CD14-positive monocyte (primary cell): ENCODE measurements around the gene XKR7. TPM values are rescaled to one million over a fixed set of nuclear protein-coding genes. Genes with fewer than 3 reads are reported as not detected.

Experiments used
- DNase-seq, 3 donors: peaks; one replicate each; pipeline ENCODE4 v3.0.0-alpha.2; 2011 to 2022
- H2AFZ ChIP-seq: 2 replicates; pipeline ENCODE4 v1.6.0; 2012; ENCODE audit warnings: mild to moderate bottlenecking, low read depth, low read length, inconsistent platforms; ENCODE audit not compliant: insufficient read depth, poor library complexity, severe bottlenecking
- H3K27ac ChIP-seq, 2 donors: 1 replicate in 1 of 2; 2 replicates in 1 of 2; pipeline ENCODE4 v1.5.1; 2012 to 2013; ENCODE audit warnings: low read length in 2 of 2, control low read depth in 1 of 2, inconsistent platforms in 1 of 2, low read depth in 1 of 2, mild to moderate bottlenecking in 1 of 2
- H3K27me3 ChIP-seq, 2 donors: one replicate each; pipeline versions ENCODE4 v1.6.0 to v1.6.1; 2011 to 2013; ENCODE audit warnings: low read length in 2 of 2; ENCODE audit not compliant: control insufficient read depth in 2 of 2, insufficient read depth in 2 of 2
- H3K36me3 ChIP-seq, 2 donors: replicated peaks in 1 of 2; 1 replicate in 1 of 2; 2 replicates in 1 of 2; pipeline versions ENCODE4 v1.5.1 to v1.6.1; 2012 to 2013; ENCODE audit warnings: low read length in 2 of 2, control low read depth in 1 of 2, inconsistent platforms in 1 of 2, mild to moderate bottlenecking in 1 of 2; ENCODE audit not compliant: insufficient read depth in 2 of 2, control insufficient read depth in 1 of 2
- H3K4me1 ChIP-seq, 2 donors: 1 replicate in 1 of 2; 2 replicates in 1 of 2; pipeline versions ENCODE4 v1.5.1 to v1.6.1; 2012 to 2013; ENCODE audit warnings: low read length in 2 of 2, control low read depth in 1 of 2, inconsistent platforms in 1 of 2, mild to moderate bottlenecking in 1 of 2, moderate library complexity in 1 of 2; ENCODE audit not compliant: insufficient read depth in 2 of 2, control insufficient read depth in 1 of 2
- H3K4me2 ChIP-seq: replicated peaks from 2 replicates; pipeline ENCODE3; 2012; ENCODE audit warnings: low read length, moderate library complexity, mild to moderate bottlenecking; ENCODE audit not compliant: poor library complexity, severe bottlenecking; ENCODE audit errors: extremely low read depth
- H3K4me3 ChIP-seq, 3 experiments: fragments of 200-600 bp in 1 of 3; sonication (generic) in 1 of 3; replicated peaks in 1 of 3; 1 replicate in 2 of 3; 2 replicates in 1 of 3; pipeline ENCODE4 v1.5.1; 2011 to 2013; ENCODE audit warnings: low read length in 3 of 3, mild to moderate bottlenecking in 3 of 3, control low read depth in 2 of 3, low read depth in 2 of 3, inconsistent platforms in 1 of 3, moderate library complexity in 1 of 3
- H3K79me2 ChIP-seq: 2 replicates; pipeline ENCODE4 v1.6.0; 2012; ENCODE audit warnings: mild to moderate bottlenecking, control low read depth, inconsistent platforms, low read length, moderate library complexity; ENCODE audit not compliant: insufficient read depth
- H3K9ac ChIP-seq: 2 replicates; pipeline ENCODE4 v1.6.0; 2017; ENCODE audit warnings: low read length, mild to moderate bottlenecking; ENCODE audit not compliant: insufficient read depth, poor library complexity, severe bottlenecking
- H3K9me3 ChIP-seq, 2 donors: replicated peaks in 1 of 2; 1 replicate in 1 of 2; 2 replicates in 1 of 2; pipeline versions ENCODE4 v1.5.1 to v1.6.1; 2012 to 2013; ENCODE audit warnings: low read length in 2 of 2, control low read depth in 1 of 2; ENCODE audit not compliant: control insufficient read depth in 1 of 2, insufficient read depth in 1 of 2
- H4K20me1 ChIP-seq: 2 replicates; pipeline ENCODE4 v1.6.0; 2012; ENCODE audit warnings: mild to moderate bottlenecking, low read length, control low read depth, moderate library complexity; ENCODE audit not compliant: insufficient read depth
- H3K27ac Mint-ChIP-seq, 7 donors: one replicate each; pipeline ENCODE4 v1.8.0; 2020; ENCODE audit warnings: mild to moderate bottlenecking in 7 of 7, mixed read lengths in 7 of 7, moderate library complexity in 6 of 7, inconsistent platforms in 2 of 7
- H3K27me3 Mint-ChIP-seq, 3 donors: one replicate each; pipeline ENCODE4 v1.8.0; 2021 to 2022; ENCODE audit warnings: low read depth in 3 of 3, mild to moderate bottlenecking in 3 of 3, mixed read lengths in 3 of 3, moderate library complexity in 3 of 3, inconsistent platforms in 1 of 3
- H3K36me3 Mint-ChIP-seq, 2 donors: one replicate each; pipeline ENCODE4 v1.8.0; 2020; ENCODE audit warnings: mixed read lengths in 2 of 2, inconsistent platforms in 1 of 2, mild to moderate bottlenecking in 1 of 2
- H3K4me1 Mint-ChIP-seq: one replicate; pipeline ENCODE4 v1.8.0; 2020; ENCODE audit warnings: mild to moderate bottlenecking, mixed read lengths
- H3K4me3 Mint-ChIP-seq, 2 donors: one replicate each; pipeline ENCODE4 v1.8.0; 2020; ENCODE audit warnings: mild to moderate bottlenecking in 2 of 2, mixed read lengths in 2 of 2, moderate library complexity in 1 of 2
- H3K9me3 Mint-ChIP-seq, 7 donors: one replicate each; pipeline ENCODE4 v1.8.0; 2020 to 2022; ENCODE audit warnings: mixed read lengths in 7 of 7, mild to moderate bottlenecking in 6 of 7, moderate library complexity in 6 of 7, inconsistent platforms in 2 of 7
- CTCF ChIP-seq: fragments of 200-600 bp; IDR thresholded peaks from one replicate; pipeline ENCODE4 v1.8.0; 2022; ENCODE audit warnings: antibody characterized with exemption, mild to moderate bottlenecking
- WGBS: methylation state at CpG from one replicate; pipeline ENCODE4 v1.1.5; 2013; ENCODE audit warnings: missing lambda C conversion rate; ENCODE audit not compliant: insufficient coverage; 5-methylcytosine and 5-hydroxymethylcytosine counted together
- intact Hi-C, 2 donors: fragments of 100-400 bp; cut with micrococcal nuclease; formaldehyde crosslinking; loops; one replicate each; pipeline versions ENCODE4 v1.15.0 to v1.15.1; 2023
- polyA plus RNA-seq, 3 donors: library from polyadenylated mRNA; depleted of rRNA in 1 of 3; unstranded in 2 of 3; stranded (reverse) in 1 of 3; fragments of 300-500 nt in 2 of 3; fragments of >200 nt in 1 of 3; fragmentation: Illumina TruSeq in 2 of 3; gene quantifications; 1 replicate in 2 of 3; 2 replicates in 1 of 3; pipeline ENCODE4 v1.2.3, GENCODE V29; 2012 to 2021

Gene XKR7
- polyA plus RNA-seq, 3 donors = 0.02 to 0.43 TPM; not detected in 1

DNA sequence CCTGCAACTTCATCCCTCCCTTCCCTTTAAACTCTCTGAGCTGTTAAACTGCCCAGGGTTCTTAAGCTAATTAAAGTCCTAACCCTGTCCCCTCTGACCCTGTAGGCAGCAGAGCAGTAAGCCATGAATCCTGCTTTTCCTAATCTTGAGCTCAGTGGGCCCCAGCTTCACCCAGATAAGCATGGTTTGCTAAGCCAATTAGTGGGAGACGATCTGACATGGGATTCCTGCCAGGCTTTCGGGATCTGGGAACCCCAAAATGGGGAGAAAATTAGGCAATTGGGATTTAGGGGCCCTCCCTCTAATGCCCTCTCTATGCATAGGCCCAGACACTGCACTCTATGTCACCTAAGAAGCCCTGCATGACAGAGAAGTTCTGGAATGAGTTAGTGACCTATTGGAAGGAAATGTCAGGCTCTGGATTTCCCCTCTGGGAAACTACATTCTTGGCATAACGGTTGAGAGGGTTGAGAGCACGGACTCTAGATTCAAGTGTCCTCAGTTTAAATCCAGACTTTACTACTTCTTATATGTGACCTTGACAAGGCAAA lies 4.6 kb downstream of the XKR7 start:
- no peak for TF ChIP-seq CTCF
- Mint-ChIP-seq H3K4me3 (no peak overlapping the region), H3K4me1 (peaks cover 7% of the 10 kb centered on the region), H3K27me3 (peaks cover 11 to 31% (median 12%) of the 10 kb centered on the region in 3 donors), H3K36me3 (no peaks in the 10 kb centered on the region), H3K27ac (no peak overlapping the region), H3K9me3 (no peaks in the 10 kb centered on the region)
- Histone ChIP-seq H3K4me3 (no peak overlapping the region), H3K9me3 (no peaks in the 10 kb centered on the region), H3K36me3 (no peaks in the 10 kb centered on the region), H3K4me2 (no peak overlapping the region), H2AFZ (no peak overlapping the region), H3K9ac (no peak overlapping the region), H4K20me1 (no peaks in the 10 kb centered on the region), H3K27ac (no peak overlapping the region), H3K79me2 (no peaks in the 10 kb centered on the region), H3K27me3 (peaks cover 9 to 17% of the 10 kb centered on the region in 2 donors), H3K4me1 (peaks cover 8% of the 10 kb centered on the region in 2 donors)
- DNase-seq = no peak
- WGBS = no CpG with 5 or more reads among the region's 4 CpGs
- intact Hi-C loops = no loop called here

DNA sequence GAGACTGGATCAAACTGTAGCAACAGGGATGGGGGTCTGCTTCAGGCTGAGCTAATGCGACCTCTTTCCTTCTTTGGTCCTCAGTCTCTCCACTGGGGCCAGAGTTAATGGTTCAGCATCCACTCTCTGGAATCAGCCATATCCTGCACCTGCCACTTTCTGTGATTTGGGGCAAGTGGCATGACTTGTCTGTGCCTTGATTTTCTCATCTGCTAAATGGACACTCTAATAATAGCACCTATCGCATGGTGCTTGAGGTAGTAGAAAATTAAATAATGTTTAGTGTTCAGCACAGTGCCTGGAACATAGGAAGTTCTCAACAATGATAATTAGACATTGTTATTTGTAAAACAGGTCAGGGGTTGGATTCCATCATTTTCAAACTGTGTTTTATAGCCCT lies 6.3 kb downstream of the XKR7 start:
- peaks cover 5 to 25% (median 17%) of the 10 kb centered on the region in 3 donors for H3K27me3 Mint-ChIP-seq
- Histone ChIP-seq H2AFZ (no peak overlapping the region), H3K36me3 (no peaks in the 10 kb centered on the region), H4K20me1 (no peaks in the 10 kb centered on the region), H3K27ac (no peak overlapping the region), H3K4me3 (no peak overlapping the region), H3K27me3 (peaks cover 7 to 11% of the 10 kb centered on the region in 2 donors), H3K9me3 (no peaks in the 10 kb centered on the region), H3K9ac (no peak overlapping the region), H3K79me2 (no peaks in the 10 kb centered on the region), H3K4me2 (no peak overlapping the region), H3K4me1 (no peaks in the 10 kb centered on the region)
- WGBS = no CpG with 5 or more reads among the region's 2 CpGs
- no peak overlapping the region for H3K27ac Mint-ChIP-seq
- H3K4me1 Mint-ChIP-seq = no peaks in the 10 kb centered on the region
- intact Hi-C loops = no loop called here
- no peaks in the 10 kb centered on the region for H3K9me3 Mint-ChIP-seq
- TF ChIP-seq CTCF = no peak
- no peaks in the 10 kb centered on the region for H3K36me3 Mint-ChIP-seq
- DNase-seq = no peak
- no peak overlapping the region for H3K4me3 Mint-ChIP-seq
